ENCODE measurements around the gene MYLK.
"Not testable (repeated sequence)": the region's sequence is repeated elsewhere in the genome, so short reads cannot be mapped to it uniquely, and the experiment has no call there.

MYLK gene

DNA sequence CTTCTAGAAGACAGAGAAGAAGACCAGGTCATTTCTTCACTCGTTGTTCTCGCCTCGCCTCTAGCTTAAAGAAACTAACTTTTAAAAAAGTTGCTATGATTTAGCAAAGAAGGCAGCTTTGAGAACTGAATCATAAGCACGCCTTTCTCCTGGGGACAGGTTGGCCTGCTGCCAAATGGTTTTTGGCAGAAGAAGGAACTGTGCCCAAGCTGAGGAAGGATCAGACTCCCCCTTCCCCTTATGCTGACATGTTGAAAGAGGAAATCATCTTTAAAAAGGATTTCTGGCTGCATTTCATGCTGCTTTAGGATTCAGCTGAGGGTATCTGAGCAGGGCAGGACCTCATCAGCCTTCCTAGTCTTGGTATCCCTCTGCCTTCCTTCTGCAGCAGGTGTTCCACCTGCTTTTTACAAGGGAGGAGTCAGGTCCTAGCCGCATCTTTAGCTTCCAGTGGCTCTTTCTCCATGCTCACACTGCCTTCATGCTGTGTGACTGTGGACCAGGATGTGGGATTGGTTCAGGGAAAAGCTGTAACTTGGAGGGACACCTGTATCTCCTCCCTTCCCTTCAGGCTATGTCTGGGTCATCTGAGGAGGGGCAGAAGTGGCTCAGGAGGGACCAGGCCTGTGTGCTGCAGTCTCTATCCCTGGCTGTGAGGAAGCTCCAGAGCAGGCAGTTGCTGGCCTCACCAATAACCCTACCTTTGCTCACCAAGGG is 265.2 kb downstream of the MYLK start:
- ATAC-seq (ENCODE audit: low read depth), result peak; percentile 35; the same call in 2 of the 3 replicates
- no peak overlapping the region for H3K4me3 ChIP-seq (ENCODE audit: severe bottlenecking)
- H3K36me3 ChIP-seq (ENCODE audit: low read depth), result peaks cover 28% of the 10 kb centered on the region

GRCh38 chr3:123618076-123618708 is 265.9 kb downstream of the MYLK start:
- ATAC-seq (ENCODE audit: low read depth), result peak; percentile 13; the same call in 2 of the 3 replicates
- DNase-seq (ENCODE audit: low spot score), result no peak
- Histone ChIP-seq H3K36me3 (ENCODE audit: low read depth) (peaks cover 31% of the 10 kb centered on the region), H3K27ac (ENCODE audit: poor library complexity, severe bottlenecking) (peak overlapping the region; percentile 38), H3K4me1 (ENCODE audit: insufficient read depth, poor library complexity, severe bottlenecking) (peaks cover 23% of the 10 kb centered on the region), H3K9me3 (ENCODE audit: severe bottlenecking) (no peaks in the 10 kb centered on the region), H3K27me3 (ENCODE audit: insufficient read depth, poor library complexity, severe bottlenecking) (no peaks in the 10 kb centered on the region), H3K4me3 (ENCODE audit: severe bottlenecking) (no peak overlapping the region)
- TF ChIP-seq CTCF (IDR thresholded peaks at IDR 0.05; ENCODE audit: poor library complexity, severe bottlenecking), result no peak

More for the DNA sequence above, 265.2 kb downstream of the MYLK start:
- peaks cover 30% of the 10 kb centered on the region for H3K4me1 ChIP-seq (ENCODE audit: insufficient read depth, poor library complexity, severe bottlenecking)
- no peak for DNase-seq (ENCODE audit: low spot score)
- no peaks in the 10 kb centered on the region for H3K27me3 ChIP-seq (ENCODE audit: insufficient read depth, poor library complexity, severe bottlenecking)
- TF ChIP-seq CTCF (IDR thresholded peaks at IDR 0.05; ENCODE audit: poor library complexity, severe bottlenecking), result no peak
- peak overlapping the region; percentile 38 for H3K27ac ChIP-seq (ENCODE audit: poor library complexity, severe bottlenecking)
- H3K9me3 ChIP-seq (ENCODE audit: severe bottlenecking), result no peaks in the 10 kb centered on the region

GRCh38 chr3:123616593-123616992 is 267.5 kb downstream of the MYLK start:
- H3K4me3 ChIP-seq (ENCODE audit: severe bottlenecking), result no peak overlapping the region
- no peaks in the 10 kb centered on the region for H3K27me3 ChIP-seq (ENCODE audit: insufficient read depth, poor library complexity, severe bottlenecking)
- TF ChIP-seq CTCF (IDR thresholded peaks at IDR 0.05; ENCODE audit: poor library complexity, severe bottlenecking), result no peak
- no peak for ATAC-seq (ENCODE audit: low read depth)
- no peaks in the 10 kb centered on the region for H3K9me3 ChIP-seq (ENCODE audit: severe bottlenecking)
- peaks cover 16% of the 10 kb centered on the region for H3K4me1 ChIP-seq (ENCODE audit: insufficient read depth, poor library complexity, severe bottlenecking)
- no peak overlapping the region for H3K27ac ChIP-seq (ENCODE audit: poor library complexity, severe bottlenecking)
- DNase-seq (ENCODE audit: low spot score), result no peak
- peaks cover 47% of the 10 kb centered on the region for H3K36me3 ChIP-seq (ENCODE audit: low read depth)

DNA sequence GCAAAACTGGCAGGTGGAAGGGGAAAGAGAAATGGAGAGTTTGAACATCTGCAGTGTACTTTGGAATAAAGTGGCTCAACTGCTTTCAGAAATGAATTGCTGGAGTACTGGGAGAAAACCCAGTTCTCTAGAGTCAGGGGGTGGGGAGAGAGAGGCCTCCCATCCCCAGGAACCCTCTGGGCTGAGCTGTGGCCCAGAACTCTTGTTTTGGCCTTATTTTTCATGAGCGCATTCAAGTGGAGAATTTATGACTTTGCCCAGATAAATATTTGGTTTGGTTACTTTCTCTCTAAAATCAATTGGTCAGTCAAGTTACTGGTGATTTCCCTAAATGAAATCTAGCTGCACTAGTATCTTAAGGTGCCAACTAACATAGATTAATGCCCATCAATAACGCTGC is 270.6 kb downstream of the MYLK start:
- H3K27me3 ChIP-seq (ENCODE audit: insufficient read depth, poor library complexity, severe bottlenecking), result no peaks in the 10 kb centered on the region
- no peak for TF ChIP-seq CTCF (IDR thresholded peaks at IDR 0.05; ENCODE audit: poor library complexity, severe bottlenecking)
- H3K4me1 ChIP-seq (ENCODE audit: insufficient read depth, poor library complexity, severe bottlenecking), result peaks cover 11% of the 10 kb centered on the region

GRCh38 chr3:123611674-123612073 is 272.5 kb downstream of the MYLK start:
- DNase-seq (ENCODE audit: low spot score); H3K4me3 ChIP-seq (ENCODE audit: severe bottlenecking); H3K9me3 ChIP-seq (ENCODE audit: severe bottlenecking); H3K27ac ChIP-seq (ENCODE audit: poor library complexity, severe bottlenecking); H3K4me1 ChIP-seq (ENCODE audit: insufficient read depth, poor library complexity, severe bottlenecking); H3K27me3 ChIP-seq (ENCODE audit: insufficient read depth, poor library complexity, severe bottlenecking); ATAC-seq (ENCODE audit: low read depth): not testable (repeated sequence)
- H3K36me3 ChIP-seq (ENCODE audit: low read depth), result peaks cover 53% of the 10 kb centered on the region

More for the DNA sequence above, 270.6 kb downstream of the MYLK start:
- H3K27ac ChIP-seq (ENCODE audit: poor library complexity, severe bottlenecking), result no peak overlapping the region
- H3K4me3 ChIP-seq (ENCODE audit: severe bottlenecking), result no peak overlapping the region
- DNase-seq (ENCODE audit: low spot score) (no peak), ATAC-seq (ENCODE audit: low read depth) (no peak)
- H3K36me3 ChIP-seq (ENCODE audit: low read depth), result peaks cover 65% of the 10 kb centered on the region
- no peaks in the 10 kb centered on the region for H3K9me3 ChIP-seq (ENCODE audit: severe bottlenecking)

All from RWPE2 (cell line).